ENCODE measurements around the gene UNG.

UNG gene

GRCh38 chr12:109082751-109083150 lies 14.6 kb upstream of the UNG start:
- no CpG with 5 or more reads among the region's 14 CpGs for WGBS (ENCODE audit: extremely low coverage, insufficient coverage, insufficient read length)
- Histone ChIP-seq H3K9me3 (ENCODE audit: insufficient read depth, low read depth, low read length) (no peaks in the 10 kb centered on the region), H3K79me1 (ENCODE audit: low read length) (no peaks in the 10 kb centered on the region), H2AFZ (ENCODE audit: insufficient read depth, low read length, poor library complexity) (no peak overlapping the region), H3K4ac (ENCODE audit: low read depth, low read length) (no peak overlapping the region), H3K27ac (ENCODE audit: low read depth, low read length) (no peak overlapping the region), H3K14ac (ENCODE audit: low read length) (no peak overlapping the region), H4K8ac (ENCODE audit: low read depth, low read length) (no peak overlapping the region), H3K9ac (ENCODE audit: low read length) (no peak overlapping the region), H2BK5ac (ENCODE audit: low read depth, low read length, poor library complexity) (no peak overlapping the region), H2BK120ac (ENCODE audit: insufficient read depth, low read length, poor library complexity) (no peak overlapping the region), H3K79me2 (ENCODE audit: control insufficient read depth, insufficient read depth, low read length, poor library complexity) (no peaks in the 10 kb centered on the region), H3K18ac (ENCODE audit: low read length) (no peak overlapping the region), H3K27me3 (ENCODE audit: insufficient read depth, low read length) (no peaks in the 10 kb centered on the region), H2AK5ac (ENCODE audit: low read length) (no peak overlapping the region), H3K36me3 (ENCODE audit: control insufficient read depth in 1 of 2, insufficient read depth in 2 of 2, low read length in 2 of 2) (peaks cover 19 to 30% of the 10 kb centered on the region in 2 experiments), H3K4me3 (ENCODE audit: low read depth, low read length) (no peak overlapping the region), H3K4me2 (ENCODE audit: low read length) (no peak overlapping the region), H4K91ac (ENCODE audit: low read depth, low read length) (no peak overlapping the region), H3K4me1 (ENCODE audit: control insufficient read depth in 1 of 2, insufficient read depth in 2 of 2, low read length in 2 of 2) (no peaks in the 10 kb centered on the region), H3K23ac (ENCODE audit: low read length) (no peak overlapping the region), H4K12ac (ENCODE audit: low read depth, low read length) (no peak overlapping the region), H2BK12ac (ENCODE audit: low read length) (no peak overlapping the region)
- no peak for DNase-seq

- Histone ChIP-seq H2BK5ac (ENCODE audit: low read depth, low read length, poor library complexity) (no peak overlapping the region), H3K4ac (ENCODE audit: low read depth, low read length) (no peak overlapping the region), H2BK12ac (ENCODE audit: low read length) (no peak overlapping the region), H3K14ac (ENCODE audit: low read length) (no peak overlapping the region), H3K23ac (ENCODE audit: low read length) (no peak overlapping the region), H3K79me1 (ENCODE audit: low read length) (no peaks in the 10 kb centered on the region), H3K18ac (ENCODE audit: low read length) (no peak overlapping the region), H3K4me2 (ENCODE audit: low read length) (no peak overlapping the region), H4K91ac (ENCODE audit: low read depth, low read length) (no peak overlapping the region), H3K9me3 (ENCODE audit: insufficient read depth, low read depth, low read length) (no peaks in the 10 kb centered on the region), H4K8ac (ENCODE audit: low read depth, low read length) (no peak overlapping the region), H3K27me3 (ENCODE audit: insufficient read depth, low read length) (no peaks in the 10 kb centered on the region), H2BK120ac (ENCODE audit: insufficient read depth, low read length, poor library complexity) (no peak overlapping the region), H3K27ac (ENCODE audit: low read depth, low read length) (no peak overlapping the region), H3K4me3 (ENCODE audit: low read depth, low read length) (no peak overlapping the region), H3K4me1 (ENCODE audit: control insufficient read depth in 1 of 2, insufficient read depth in 2 of 2, low read length in 2 of 2) (no peaks in the 10 kb centered on the region), H2AK5ac (ENCODE audit: low read length) (no peak overlapping the region), H3K36me3 (ENCODE audit: control insufficient read depth in 1 of 2, insufficient read depth in 2 of 2, low read length in 2 of 2) (peaks cover 25 to 39% of the 10 kb centered on the region in 2 experiments), H4K12ac (ENCODE audit: low read depth, low read length) (no peak overlapping the region), H3K9ac (ENCODE audit: low read length) (no peak overlapping the region), H2AFZ (ENCODE audit: insufficient read depth, low read length, poor library complexity) (no peak overlapping the region), H3K79me2 (ENCODE audit: control insufficient read depth, insufficient read depth, low read length, poor library complexity) (no peaks in the 10 kb centered on the region)
- DNase-seq = no peak
- no CpG with 5 or more reads among the region's 2 CpGs for WGBS (ENCODE audit: extremely low coverage, insufficient coverage, insufficient read length)
These were observed 13.0 kb upstream of the UNG start for GRCh38 chr12:109084425-109084824.

GRCh38 chr12:109085590-109085989 lies 11.8 kb upstream of the UNG start:
- H3K4me1 ChIP-seq (ENCODE audit: control insufficient read depth in 1 of 2, insufficient read depth in 2 of 2, low read length in 2 of 2) = no peaks in the 10 kb centered on the region
- H2AFZ ChIP-seq (ENCODE audit: insufficient read depth, low read length, poor library complexity) = no peak overlapping the region
- no peak overlapping the region for H3K4ac ChIP-seq (ENCODE audit: low read depth, low read length)
- H3K14ac ChIP-seq (ENCODE audit: low read length) = no peak overlapping the region
- no peak overlapping the region for H4K12ac ChIP-seq (ENCODE audit: low read depth, low read length)
- no peak overlapping the region for H3K18ac ChIP-seq (ENCODE audit: low read length)
- no peak for DNase-seq
- H3K9me3 ChIP-seq (ENCODE audit: insufficient read depth, low read depth, low read length) = no peaks in the 10 kb centered on the region
- no peak overlapping the region for H3K27ac ChIP-seq (ENCODE audit: low read depth, low read length)
- no peak overlapping the region for H4K91ac ChIP-seq (ENCODE audit: low read depth, low read length)
- no peaks in the 10 kb centered on the region for H3K79me1 ChIP-seq (ENCODE audit: low read length)
- H3K23ac ChIP-seq (ENCODE audit: low read length) = no peak overlapping the region
- no peak overlapping the region for H2AK5ac ChIP-seq (ENCODE audit: low read length)
- no peak overlapping the region for H3K4me2 ChIP-seq (ENCODE audit: low read length)
- H3K36me3 ChIP-seq (ENCODE audit: control insufficient read depth in 1 of 2, insufficient read depth in 2 of 2, low read length in 2 of 2) = peaks cover 25 to 39% of the 10 kb centered on the region in 2 experiments
- H3K9ac ChIP-seq (ENCODE audit: low read length) = no peak overlapping the region
- WGBS (ENCODE audit: extremely low coverage, insufficient coverage, insufficient read length) = no CpG with 5 or more reads among the region's 11 CpGs
- no peak overlapping the region for H2BK120ac ChIP-seq (ENCODE audit: insufficient read depth, low read length, poor library complexity)
- H2BK12ac ChIP-seq (ENCODE audit: low read length) = no peak overlapping the region
- no peaks in the 10 kb centered on the region for H3K27me3 ChIP-seq (ENCODE audit: insufficient read depth, low read length)
- no peaks in the 10 kb centered on the region for H3K79me2 ChIP-seq (ENCODE audit: control insufficient read depth, insufficient read depth, low read length, poor library complexity)
- no peak overlapping the region for H4K8ac ChIP-seq (ENCODE audit: low read depth, low read length)
- H3K4me3 ChIP-seq (ENCODE audit: low read depth, low read length) = no peak overlapping the region
- no peak overlapping the region for H2BK5ac ChIP-seq (ENCODE audit: low read depth, low read length, poor library complexity)

- no peak overlapping the region for H2AK5ac ChIP-seq (ENCODE audit: low read length)
- H3K79me1 ChIP-seq (ENCODE audit: low read length) = no peaks in the 10 kb centered on the region
- WGBS (ENCODE audit: extremely low coverage, insufficient coverage, insufficient read length) = no CpG with 5 or more reads among the region's 5 CpGs
- no peak overlapping the region for H3K9ac ChIP-seq (ENCODE audit: low read length)
- DNase-seq = no peak
- H3K36me3 ChIP-seq (ENCODE audit: control insufficient read depth in 1 of 2, insufficient read depth in 2 of 2, low read length in 2 of 2) = peaks cover 25 to 33% of the 10 kb centered on the region in 2 experiments
- H3K27me3 ChIP-seq (ENCODE audit: insufficient read depth, low read length) = no peaks in the 10 kb centered on the region
- no peaks in the 10 kb centered on the region for H3K79me2 ChIP-seq (ENCODE audit: control insufficient read depth, insufficient read depth, low read length, poor library complexity)
- no peak overlapping the region for H3K23ac ChIP-seq (ENCODE audit: low read length)
- no peak overlapping the region for H4K91ac ChIP-seq (ENCODE audit: low read depth, low read length)
- no peak overlapping the region for H3K4me2 ChIP-seq (ENCODE audit: low read length)
- no peak overlapping the region for H3K18ac ChIP-seq (ENCODE audit: low read length)
- H4K8ac ChIP-seq (ENCODE audit: low read depth, low read length) = no peak overlapping the region
- no peaks in the 10 kb centered on the region for H3K4me1 ChIP-seq (ENCODE audit: control insufficient read depth in 1 of 2, insufficient read depth in 2 of 2, low read length in 2 of 2)
- no peak overlapping the region for H2AFZ ChIP-seq (ENCODE audit: insufficient read depth, low read length, poor library complexity)
- H3K4me3 ChIP-seq (ENCODE audit: low read depth, low read length) = peak overlapping the region; percentile 2
- H2BK5ac ChIP-seq (ENCODE audit: low read depth, low read length, poor library complexity) = no peak overlapping the region
- H3K27ac ChIP-seq (ENCODE audit: low read depth, low read length) = no peak overlapping the region
- H3K4ac ChIP-seq (ENCODE audit: low read depth, low read length) = no peak overlapping the region
- H3K9me3 ChIP-seq (ENCODE audit: insufficient read depth, low read depth, low read length) = no peaks in the 10 kb centered on the region
- H4K12ac ChIP-seq (ENCODE audit: low read depth, low read length) = no peak overlapping the region
- H2BK12ac ChIP-seq (ENCODE audit: low read length) = no peak overlapping the region
- no peak overlapping the region for H2BK120ac ChIP-seq (ENCODE audit: insufficient read depth, low read length, poor library complexity)
- no peak overlapping the region for H3K14ac ChIP-seq (ENCODE audit: low read length)
These were observed 10.1 kb upstream of the UNG start for GRCh38 chr12:109087250-109087649.
